ENCODE results near the gene SEC11C.

SEC11C gene

DNA sequence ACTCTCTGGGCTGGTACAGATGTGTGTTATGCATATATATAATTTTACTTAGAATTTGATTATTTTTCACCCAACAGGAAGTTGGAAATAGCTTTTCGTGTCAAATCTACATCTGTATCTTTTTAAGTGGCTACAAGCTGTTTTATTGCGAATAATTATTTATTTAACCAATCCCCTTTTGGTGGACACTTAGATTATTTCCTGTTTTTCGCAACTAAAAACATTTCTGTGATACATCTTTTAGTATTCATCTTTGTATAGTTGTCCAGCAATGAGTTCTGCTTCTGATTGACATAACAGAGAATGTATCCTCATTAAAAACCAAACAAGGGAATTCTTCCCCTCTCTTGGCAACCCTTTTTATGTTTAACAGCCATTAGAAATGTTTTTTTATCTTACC lies 16.6 kb downstream of the SEC11C start:
- no peak overlapping the region for H3K4me3 ChIP-seq (ENCODE audit: control insufficient read depth, low read depth, low read length)
- TF ChIP-seq, protein P1, sequence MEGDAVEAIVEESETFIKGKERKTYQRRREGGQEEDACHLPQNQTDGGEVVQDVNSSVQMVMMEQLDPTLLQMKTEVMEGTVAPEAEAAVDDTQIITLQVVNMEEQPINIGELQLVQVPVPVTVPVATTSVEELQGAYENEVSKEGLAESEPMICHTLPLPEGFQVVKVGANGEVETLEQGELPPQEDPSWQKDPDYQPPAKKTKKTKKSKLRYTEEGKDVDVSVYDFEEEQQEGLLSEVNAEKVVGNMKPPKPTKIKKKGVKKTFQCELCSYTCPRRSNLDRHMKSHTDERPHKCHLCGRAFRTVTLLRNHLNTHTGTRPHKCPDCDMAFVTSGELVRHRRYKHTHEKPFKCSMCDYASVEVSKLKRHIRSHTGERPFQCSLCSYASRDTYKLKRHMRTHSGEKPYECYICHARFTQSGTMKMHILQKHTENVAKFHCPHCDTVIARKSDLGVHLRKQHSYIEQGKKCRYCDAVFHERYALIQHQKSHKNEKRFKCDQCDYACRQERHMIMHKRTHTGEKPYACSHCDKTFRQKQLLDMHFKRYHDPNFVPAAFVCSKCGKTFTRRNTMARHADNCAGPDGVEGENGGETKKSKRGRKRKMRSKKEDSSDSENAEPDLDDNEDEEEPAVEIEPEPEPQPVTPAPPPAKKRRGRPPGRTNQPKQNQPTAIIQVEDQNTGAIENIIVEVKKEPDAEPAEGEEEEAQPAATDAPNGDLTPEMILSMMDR (IDR thresholded peaks at IDR 0.05; ENCODE audit: control insufficient read depth, insufficient read depth, low read depth, low read length, missing control alignments) = no peak
- no peak for DNase-seq (ENCODE audit: low read depth)

- H3K4me3 ChIP-seq (ENCODE audit: control insufficient read depth, low read depth, low read length) = no peak overlapping the region
- TF ChIP-seq, protein P1 (IDR thresholded peaks at IDR 0.05; ENCODE audit: control insufficient read depth, insufficient read depth, low read depth, low read length, missing control alignments) = no peak
- DNase-seq (ENCODE audit: low read depth) = no peak
These were observed 19.6 kb downstream of the SEC11C start for GRCh38 chr18:59159265-59159664.

GRCh38 chr18:59159986-59160385 lies 20.3 kb downstream of the SEC11C start:
- no peak for DNase-seq (ENCODE audit: low read depth)
- no peak overlapping the region for H3K4me3 ChIP-seq (ENCODE audit: control insufficient read depth, low read depth, low read length)
- TF ChIP-seq, protein P1 (IDR thresholded peaks at IDR 0.05; ENCODE audit: control insufficient read depth, insufficient read depth, low read depth, low read length, missing control alignments) = no peak

- TF ChIP-seq, protein P1 (IDR thresholded peaks at IDR 0.05; ENCODE audit: control insufficient read depth, insufficient read depth, low read depth, low read length, missing control alignments) = no peak
- no peak overlapping the region for H3K4me3 ChIP-seq (ENCODE audit: control insufficient read depth, low read depth, low read length)
- no peak for DNase-seq (ENCODE audit: low read depth)
These were observed 33.1 kb downstream of the SEC11C start for GRCh38 chr18:59172664-59173249.

- TF ChIP-seq, protein P1 (IDR thresholded peaks at IDR 0.05; ENCODE audit: control insufficient read depth, insufficient read depth, low read depth, low read length, missing control alignments) = no peak
- no peak for DNase-seq (ENCODE audit: low read depth)
- H3K4me3 ChIP-seq (ENCODE audit: control insufficient read depth, low read depth, low read length) = no peak overlapping the region
These were observed 37.8 kb downstream of the SEC11C start for GRCh38 chr18:59177485-59177884.

DNA sequence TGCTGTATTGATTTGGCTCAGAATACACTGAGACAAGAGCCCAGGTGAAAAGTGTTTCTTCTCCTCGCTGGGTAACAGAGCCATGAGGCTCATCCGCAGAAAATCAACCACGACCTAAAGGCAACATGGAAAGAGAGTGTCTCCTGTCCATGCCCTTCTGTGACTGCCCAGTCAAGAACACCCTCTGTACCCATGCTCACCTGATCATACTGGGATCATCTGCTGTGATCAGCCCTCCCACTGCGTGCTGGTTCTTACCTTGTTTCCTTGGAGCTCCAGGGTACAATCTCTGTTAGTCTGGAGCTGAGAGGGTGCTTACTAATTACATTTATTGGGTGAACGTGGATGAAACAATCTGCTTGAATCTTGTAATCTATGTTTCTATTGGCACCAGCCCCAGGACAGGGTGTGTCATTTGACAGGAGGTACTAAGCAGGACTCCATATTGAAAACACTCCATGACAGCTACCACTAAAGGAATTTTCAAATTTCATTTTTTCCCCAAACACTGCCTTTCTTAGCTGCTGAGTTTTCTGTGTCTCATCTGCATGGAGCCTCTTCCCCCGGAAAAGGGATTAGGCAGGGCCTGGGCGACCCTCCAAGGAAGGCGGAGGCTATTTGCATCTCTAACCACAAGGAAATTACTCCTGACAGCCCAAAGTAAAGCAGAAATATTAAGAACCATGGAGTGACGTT lies 40.6 kb downstream of the SEC11C start:
- TF ChIP-seq, protein P1 (IDR thresholded peaks at IDR 0.05; ENCODE audit: control insufficient read depth, insufficient read depth, low read depth, low read length, missing control alignments) = no peak

More for the DNA sequence above, 40.6 kb downstream of the SEC11C start:
- no peak overlapping the region for H3K4me3 ChIP-seq (ENCODE audit: control insufficient read depth, low read depth, low read length)
- peak; percentile 48 for DNase-seq (ENCODE audit: low read depth)
